BJ (cell line): Measurements from ENCODE around the gene ZMYND8. TPM values are rescaled to one million over a fixed set of nuclear protein-coding genes. Genes with fewer than 3 reads are reported as not detected.

Source experiments
- CTCF ChIA-PET: fragments of 350-600 bp; formaldehyde crosslinking; extraction: SDS; loops from one replicate; lab custom pipeline; 2021; ENCODE audit warnings: antibody characterized with exemption, inconsistent platforms; lab: Yijun Ruan, JAX
- POLR2A ChIA-PET: fragments of 300-600 bp; sonication (Branson Sonifier 250); formaldehyde crosslinking; extraction: SDS; loops from one replicate; lab custom pipeline; 2021; ENCODE audit warnings: antibody characterized with exemption; lab: Charles Lee
- DNase-seq: peaks from one replicate; pipeline ENCODE4 v3.0.0-alpha.2; 2011; ENCODE audit warnings: low read depth
- H3K27me3 ChIP-seq: 2 replicates; pipeline ENCODE4 v1.6.0; 2011; ENCODE audit warnings: low read length; ENCODE audit not compliant: control insufficient read depth, insufficient read depth
- H3K36me3 ChIP-seq: 2 replicates; pipeline ENCODE4 v1.5.1; 2011; ENCODE audit warnings: low read length; ENCODE audit not compliant: control insufficient read depth, insufficient read depth
- H3K4me3 ChIP-seq: 2 replicates; pipeline ENCODE4 v1.5.1; 2011; ENCODE audit warnings: low read depth, mild to moderate bottlenecking, control low read depth, low read length
- CTCF ChIP-seq: IDR thresholded peaks from 2 replicates; pipeline ENCODE4 v1.5.1; 2011; ENCODE audit warnings: low read depth, mild to moderate bottlenecking, control low read depth, inconsistent platforms, low read length, moderate library complexity; ENCODE audit not compliant: insufficient read depth
- polyA plus RNA-seq: library from polyadenylated mRNA; depleted of rRNA; stranded (reverse); fragments of >200 nt; gene quantifications from 2 replicates; pipeline ENCODE4 v1.2.3, GENCODE V29; 2011; rRNA removed
- small RNA-seq: library from RNA; depleted of rRNA; stranded (forward); fragments of <200 nt; gene quantifications from one replicate; pipeline ENCODE3, GENCODE V24; 2012; ENCODE audit warnings: low replicate concordance, low read depth; ENCODE audit not compliant: insufficient read length

The ZMYND8 gene
- polyA plus RNA-seq, 1 experiment: 12.7 TPM

GRCh38 chr20:47165376-47165865 is 191.1 kb downstream of the ZMYND8 start:
- no peak for DNase-seq
- no peak for TF ChIP-seq CTCF
- H3K27me3 ChIP-seq: no peaks in the 10 kb centered on the region
- CTCF ChIA-PET: interaction anchor here (1.4 kb wide), 1 partner anchor 413 kb away, joined by 4 read pairs; no protein-coding TSS in a partner anchor
- no peaks in the 10 kb centered on the region for H3K36me3 ChIP-seq
- H3K4me3 ChIP-seq: no peak overlapping the region
- POLR2A ChIA-PET: no interaction called here

GRCh38 chr20:47164140-47164539 is 192.4 kb downstream of the ZMYND8 start:
- no peak for DNase-seq
- ChIA-PET POLR2A (no interaction called here), CTCF (interaction anchor here (1.4 kb wide), 1 partner anchor 411 kb away, joined by 4 read pairs; no protein-coding TSS in a partner anchor)
- Histone ChIP-seq H3K4me3 (no peak overlapping the region), H3K36me3 (no peaks in the 10 kb centered on the region), H3K27me3 (no peaks in the 10 kb centered on the region)
- no peak for TF ChIP-seq CTCF

- Histone ChIP-seq H3K27me3 (no peaks in the 10 kb centered on the region), H3K4me3 (no peak overlapping the region), H3K36me3 (no peaks in the 10 kb centered on the region)
- no peak for DNase-seq
- TF ChIP-seq CTCF: no peak
- ChIA-PET CTCF (interaction anchor here (1.0 to 1.9 kb wide), 2 partner anchors 10 kb away, joined by 3 to 5 read pairs; no protein-coding TSS in a partner anchor), POLR2A (no interaction called here)
Observed at GRCh38 chr20:47161411-47161810, 195.1 kb downstream of the ZMYND8 start.

- Histone ChIP-seq H3K27me3 (no peaks in the 10 kb centered on the region), H3K36me3 (no peaks in the 10 kb centered on the region), H3K4me3 (no peak overlapping the region)
- ChIA-PET CTCF (interaction anchor here (0.8 to 1.9 kb wide), 3 partner anchors 10 to 1738 kb away, joined by 3 to 5 read pairs (median 3); no protein-coding TSS in a partner anchor), POLR2A (no interaction called here)
- DNase-seq: no peak
- TF ChIP-seq CTCF: no peak
Observed at GRCh38 chr20:47160992-47161391, 195.5 kb downstream of the ZMYND8 start.

GRCh38 chr20:47160240-47160639 is 196.3 kb downstream of the ZMYND8 start:
- Histone ChIP-seq H3K27me3 (no peaks in the 10 kb centered on the region), H3K4me3 (no peak overlapping the region), H3K36me3 (no peaks in the 10 kb centered on the region)
- DNase-seq: no peak
- POLR2A ChIA-PET: no interaction called here
- CTCF ChIA-PET: interaction anchor here (0.8 to 1.9 kb wide), 3 partner anchors 9 to 1738 kb away, joined by 3 to 5 read pairs (median 3); no protein-coding TSS in a partner anchor
- TF ChIP-seq CTCF: no peak

Small RNA genes lying within 50 kb of the gene (small RNA-seq; reads per million reads assigned to genes)
- 2.7 reads per million, percentile 32 among the genes with 10 or more reads in this experiment for gene MIR3616

Other genes starting within 250 kb of the ZMYND8 start
- 23.6 and 32.0 TPM in 2 replicates for gene NCOA3, start 145.2 kb upstream of the ZMYND8 start, polyA plus RNA-seq